ENCODE data around the gene AQP1.

- TF ChIP-seq CTCF (conservative IDR thresholded peaks at IDR 0.05 in 1 of 2, IDR thresholded peaks at IDR 0.05 in 1 of 2; ENCODE audit: extremely low read depth in 1 of 2, insufficient read depth in 1 of 2, low read depth in 1 of 2, low read length in 2 of 2) (no peak), EZH2 (IDR thresholded peaks at IDR 0.05; ENCODE audit: borderline replicate concordance, low read length) (no peak)
Observed at GRCh38 chr7:30934732-30935568, 23.3 kb downstream of the AQP1 start.
